Frontal cortex (tissue), 4 donors: Measurements from ENCODE around the gene AMELX. TPM values are rescaled to one million over a fixed set of nuclear protein-coding genes. Genes with fewer than 3 reads are reported as not detected.

ENCODE experiments used
- DNase-seq, 2 donors: peaks; one replicate each; pipeline ENCODE4 v3.0.0; 2012; ENCODE audit warnings: low spot score in 2 of 2
- FAIRE-seq: peaks from 2 replicates; lab custom pipeline; 2012; peaks lifted over from hg19 to GRCh38; lab: Jason Lieb, UNC
- total RNA-seq: library from RNA; depleted of rRNA; stranded (reverse); fragments of >200 nt; gene quantifications from one replicate; pipeline ENCODE4 v1.2.3, GENCODE V29; 2014
- donor health status: control.
- donor health status: control.
- donor health status: control.

AMELX gene
- not detected for total RNA-seq

- DNase-seq (no peak), FAIRE-seq (no peak)
Measured at GRCh38 chrX:11293113-11293512, at the start of gene AMELX. AMELX (plus strand) TSS chrX:11293413; CDS start chrX:11294789, 1,376 bp downstream.

- DNase-seq (no peak), FAIRE-seq (no peak)
Measured at GRCh38 chrX:11244636-11245035, 48.6 kb upstream of the AMELX start.

- no peak for DNase-seq
- no peak for FAIRE-seq
Measured at GRCh38 chrX:11254417-11255109, 38.6 kb upstream of the AMELX start.

GRCh38 chrX:11257290-11257689, 35.9 kb upstream of the AMELX start:
- DNase-seq (no peak), FAIRE-seq (no peak)

GRCh38 chrX:11257711-11258110, 35.5 kb upstream of the AMELX start:
- DNase-seq (no peak), FAIRE-seq (no peak)

- DNase-seq, result no peak
- FAIRE-seq, result no peak
Measured at GRCh38 chrX:11259437-11259836, 33.8 kb upstream of the AMELX start.

- no peak for DNase-seq
Measured at GRCh38 chrX:11261260-11261659, 32.0 kb upstream of the AMELX start.

GRCh38 chrX:11264925-11265324, 28.3 kb upstream of the AMELX start:
- FAIRE-seq, result no peak

More at GRCh38 chrX:11261260-11261659, 32.0 kb upstream of the AMELX start:
- FAIRE-seq, result no peak

GRCh38 chrX:11265352-11265751, 27.9 kb upstream of the AMELX start:
- DNase-seq (no peak), FAIRE-seq (no peak)

More at GRCh38 chrX:11264925-11265324, 28.3 kb upstream of the AMELX start:
- DNase-seq, result no peak

GRCh38 chrX:11266573-11267003, 26.6 kb upstream of the AMELX start:
- FAIRE-seq, result no peak
- no peak for DNase-seq

- no peak for FAIRE-seq
Measured at GRCh38 chrX:11267425-11267824, 25.8 kb upstream of the AMELX start.

GRCh38 chrX:11269006-11269405, 24.2 kb upstream of the AMELX start:
- FAIRE-seq (no peak), DNase-seq (no peak)

More at GRCh38 chrX:11267425-11267824, 25.8 kb upstream of the AMELX start:
- DNase-seq, result no peak

GRCh38 chrX:11269996-11270395, 23.2 kb upstream of the AMELX start:
- DNase-seq (no peak), FAIRE-seq (no peak)

- no peak for DNase-seq
- no peak for FAIRE-seq
Measured at GRCh38 chrX:11272290-11272689, 20.9 kb upstream of the AMELX start.

GRCh38 chrX:11272863-11273262, 20.4 kb upstream of the AMELX start:
- FAIRE-seq, result no peak
- DNase-seq, result no peak

- DNase-seq (no peak), FAIRE-seq (no peak)
Measured at GRCh38 chrX:11273544-11273943, 19.7 kb upstream of the AMELX start.

- FAIRE-seq (no peak), DNase-seq (no peak)
Measured at GRCh38 chrX:11282043-11282442, 11.2 kb upstream of the AMELX start.

- DNase-seq (no peak), FAIRE-seq (no peak)
Measured at GRCh38 chrX:11285651-11286050, 7.6 kb upstream of the AMELX start.

GRCh38 chrX:11287505-11287904, 5.7 kb upstream of the AMELX start:
- FAIRE-seq (no peak), DNase-seq (no peak)

- FAIRE-seq (no peak), DNase-seq (no peak)
Measured at GRCh38 chrX:11290416-11291102, 2.7 kb upstream of the AMELX start.

- DNase-seq (no peak), FAIRE-seq (no peak)
Measured at GRCh38 chrX:11296051-11296450, 2.8 kb downstream of the AMELX start.
